ENCODE measurements around the gene PDE6H. TPM values are rescaled to one million over a fixed set of nuclear protein-coding genes. Genes with fewer than 3 reads are reported as not detected.

Gene PDE6H
- total RNA-seq, 1 experiment from 2014 or later: not detected

DNA sequence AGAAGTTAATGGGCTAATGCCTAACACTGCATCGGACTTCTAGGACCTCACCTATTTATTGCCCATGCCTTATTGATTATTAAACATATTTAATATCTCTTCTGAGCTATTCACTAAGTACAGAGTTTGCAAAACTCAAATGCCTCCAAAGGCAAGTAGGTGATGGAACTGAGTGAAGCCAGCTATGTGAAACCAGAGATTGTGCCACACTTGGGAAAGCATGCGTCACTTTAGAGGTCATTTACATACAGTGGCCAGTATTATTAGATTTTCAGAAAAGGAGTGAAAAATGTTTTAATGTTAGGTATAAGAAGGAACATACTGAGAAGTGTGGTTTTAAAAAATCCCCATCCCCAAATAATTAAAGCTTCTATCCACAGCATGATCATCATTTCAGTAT, 27.7 kb downstream of the PDE6H start:
- no peak overlapping the region for H3K4me3 Mint-ChIP-seq (ENCODE audit: unreplicated experiment)
- no peaks in the 10 kb centered on the region for H3K9me3 Mint-ChIP-seq (ENCODE audit: unreplicated experiment)
- no peak overlapping the region for H3K27ac Mint-ChIP-seq (ENCODE audit: unreplicated experiment)
- BruUV-seq (replicated peaks): no TSS peak
- H3K27me3 Mint-ChIP-seq (ENCODE audit: insufficient read depth, unreplicated experiment): peaks cover 21% of the 10 kb centered on the region
- H3K36me3 ChIP-seq (ENCODE audit: control insufficient read depth, insufficient read depth, low read length): no peaks in the 10 kb centered on the region
- ChIA-PET CTCF (no interaction called here), POLR2A (interaction anchor here (0.5 kb wide), 1 partner anchor 239 kb away, joined by 3 read pairs; no protein-coding TSS in a partner anchor)
- H3K9me3 ChIP-seq: no peaks in the 10 kb centered on the region
- peaks cover 7% of the 10 kb centered on the region for H3K4me1 Mint-ChIP-seq (ENCODE audit: low read depth, unreplicated experiment)
- no peak overlapping the region for H3K4me3 ChIP-seq (ENCODE audit: low read depth, low read length)
- H3K36me3 Mint-ChIP-seq (ENCODE audit: insufficient read depth, unreplicated experiment): no peaks in the 10 kb centered on the region
- H3K27me3 ChIP-seq (replicated peaks; ENCODE audit: control insufficient read depth, insufficient read depth, low read length): peaks cover 2% of the 10 kb centered on the region; the same call in 1 of the 2 replicates
- H3K4me1 ChIP-seq: 0 out of 2 replicates have a peak, but pooled peaks cover 4% of the 10 kb centered on the region
- no peak for DNase-seq
- TF ChIP-seq CTCF (IDR thresholded peaks at IDR 0.05; ENCODE audit: insufficient read depth in 1 of 2, low read depth in 1 of 2, low read length in 1 of 2, severe bottlenecking in 1 of 2, unreplicated experiment in 1 of 2): no peak
- intact Hi-C loops (cut with micrococcal nuclease; ENCODE audit: unreplicated experiment): loop anchor here (5.0 kb wide), 1 partner anchor 152 kb away; no protein-coding TSS in a partner anchor

DNA sequence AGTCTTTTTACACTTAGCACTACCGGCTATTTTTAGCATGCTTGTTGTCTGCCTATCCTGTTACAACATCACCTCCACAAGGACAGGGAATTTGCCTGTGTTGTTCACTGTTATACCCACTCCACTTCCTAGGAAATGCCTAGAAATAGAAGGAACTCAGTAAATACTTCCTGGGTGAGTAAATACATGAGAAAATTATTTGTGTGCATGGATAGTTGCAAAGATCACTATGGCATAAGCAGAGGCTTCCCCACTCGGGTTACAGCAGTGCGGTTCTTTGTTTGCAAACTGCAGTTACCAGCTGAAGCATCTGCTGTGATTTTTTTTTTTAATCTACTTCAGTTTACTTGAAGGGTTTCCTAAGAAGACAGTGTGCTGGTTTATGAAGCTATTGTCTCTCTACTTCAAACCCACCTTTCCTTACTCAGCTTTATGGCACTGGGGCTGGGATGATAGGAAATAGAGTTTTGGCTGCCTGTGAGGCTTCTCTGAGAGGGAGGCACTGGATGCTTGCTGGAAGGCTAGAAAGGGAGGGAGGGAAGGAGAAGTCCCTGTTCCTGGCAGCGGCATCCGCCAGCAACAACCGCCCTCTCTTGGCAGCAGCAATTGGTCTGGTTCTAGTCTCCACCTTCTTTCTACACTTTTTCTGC, 29.0 kb downstream of the PDE6H start:
- no peak for TF ChIP-seq CTCF (IDR thresholded peaks at IDR 0.05; ENCODE audit: insufficient read depth in 1 of 2, low read depth in 1 of 2, low read length in 1 of 2, severe bottlenecking in 1 of 2, unreplicated experiment in 1 of 2)
- no TSS peak for BruUV-seq (replicated peaks)

DNA sequence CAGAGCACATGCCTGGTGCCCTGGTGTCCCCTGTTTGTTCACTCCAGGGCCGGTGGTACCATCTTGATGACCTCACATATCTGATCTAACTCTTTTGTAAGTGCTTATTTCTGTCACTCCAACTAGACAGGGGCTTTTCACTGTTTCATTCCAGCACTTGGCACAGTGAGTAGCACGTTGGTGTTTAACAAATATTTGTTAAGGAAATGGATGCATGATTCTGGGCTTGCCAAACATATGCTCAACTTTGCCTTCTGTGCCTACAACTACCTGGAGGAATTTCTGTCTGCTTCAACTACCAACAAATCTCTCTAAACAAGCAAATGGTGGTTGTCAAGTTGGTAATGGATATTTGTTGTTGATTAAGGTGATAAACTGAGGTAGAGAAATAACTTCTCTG, 31.6 kb downstream of the PDE6H start:
- H3K9me3 Mint-ChIP-seq (ENCODE audit: unreplicated experiment): no peaks in the 10 kb centered on the region
- H3K27me3 Mint-ChIP-seq (ENCODE audit: insufficient read depth, unreplicated experiment): peaks cover 18% of the 10 kb centered on the region
- H3K36me3 Mint-ChIP-seq (ENCODE audit: insufficient read depth, unreplicated experiment): no peaks in the 10 kb centered on the region
- Histone ChIP-seq H3K9me3 (no peaks in the 10 kb centered on the region), H3K36me3 (ENCODE audit: control insufficient read depth, insufficient read depth, low read length) (no peaks in the 10 kb centered on the region), H3K4me1 (0 out of 2 replicates have a peak, but pooled peaks cover 4% of the 10 kb centered on the region), H3K4me3 (ENCODE audit: low read depth, low read length) (no peak overlapping the region), H3K27me3 (replicated peaks; ENCODE audit: control insufficient read depth, insufficient read depth, low read length) (peaks cover 2% of the 10 kb centered on the region; the same call in 1 of the 2 replicates)
- ChIA-PET POLR2A (no interaction called here), CTCF (no interaction called here)
- no peak for TF ChIP-seq CTCF (IDR thresholded peaks at IDR 0.05; ENCODE audit: insufficient read depth in 1 of 2, low read depth in 1 of 2, low read length in 1 of 2, severe bottlenecking in 1 of 2, unreplicated experiment in 1 of 2)
- no peak overlapping the region for H3K4me3 Mint-ChIP-seq (ENCODE audit: unreplicated experiment)
- peaks cover 7% of the 10 kb centered on the region for H3K4me1 Mint-ChIP-seq (ENCODE audit: low read depth, unreplicated experiment)
- no peak overlapping the region for H3K27ac Mint-ChIP-seq (ENCODE audit: unreplicated experiment)
- no TSS peak for BruUV-seq (replicated peaks)
- intact Hi-C loops (cut with micrococcal nuclease; ENCODE audit: unreplicated experiment): loop anchor here (5.0 kb wide), 1 partner anchor 148 kb away; no protein-coding TSS in a partner anchor
- DNase-seq: no peak

More for the DNA sequence above, 29.0 kb downstream of the PDE6H start:
- DNase-seq: no peak
- no peak overlapping the region for H3K27ac Mint-ChIP-seq (ENCODE audit: unreplicated experiment)
- H3K4me1 Mint-ChIP-seq (ENCODE audit: low read depth, unreplicated experiment): peaks cover 7% of the 10 kb centered on the region
- H3K9me3 ChIP-seq: no peaks in the 10 kb centered on the region
- no peaks in the 10 kb centered on the region for H3K36me3 ChIP-seq (ENCODE audit: control insufficient read depth, insufficient read depth, low read length)
- H3K9me3 Mint-ChIP-seq (ENCODE audit: unreplicated experiment): no peaks in the 10 kb centered on the region
- H3K4me3 Mint-ChIP-seq (ENCODE audit: unreplicated experiment): no peak overlapping the region
- H3K27me3 ChIP-seq (replicated peaks; ENCODE audit: control insufficient read depth, insufficient read depth, low read length): peaks cover 2% of the 10 kb centered on the region; the same call in 1 of the 2 replicates
- POLR2A ChIA-PET: no interaction called here
- H3K4me1 ChIP-seq: 0 out of 2 replicates have a peak, but pooled peaks cover 4% of the 10 kb centered on the region
- H3K36me3 Mint-ChIP-seq (ENCODE audit: insufficient read depth, unreplicated experiment): no peaks in the 10 kb centered on the region
- CTCF ChIA-PET: no interaction called here
- H3K4me3 ChIP-seq (ENCODE audit: low read depth, low read length): no peak overlapping the region
- peaks cover 29% of the 10 kb centered on the region for H3K27me3 Mint-ChIP-seq (ENCODE audit: insufficient read depth, unreplicated experiment)
- intact Hi-C loops (cut with micrococcal nuclease; ENCODE audit: unreplicated experiment): loop anchor here (5.0 kb wide), 1 partner anchor 150 kb away; no protein-coding TSS in a partner anchor
